Nephron (organoid): ENCODE data around the gene SLC25A30.
"Not testable (repeated sequence)": the region's sequence is repeated elsewhere in the genome, so short reads cannot be mapped to it uniquely, and the experiment has no call there.

Experiments used
- H3K27ac Mint-ChIP-seq, 3 experiments: 2 replicates each; pipeline ENCODE4 v1.8.0; 2020; ENCODE audit warnings: mixed read lengths in 3 of 3, mild to moderate bottlenecking in 2 of 3, moderate library complexity in 1 of 3
- H3K27me3 Mint-ChIP-seq: 2 replicates; pipeline ENCODE4 v1.8.0; 2021; ENCODE audit warnings: low read depth, mild to moderate bottlenecking, moderate library complexity, mixed read lengths
- H3K36me3 Mint-ChIP-seq: 2 replicates; pipeline ENCODE4 v1.8.0; 2020; ENCODE audit warnings: low read depth, mixed read lengths
- H3K4me1 Mint-ChIP-seq: 2 replicates; pipeline ENCODE4 v1.8.0; 2020; ENCODE audit warnings: mixed read lengths
- H3K4me3 Mint-ChIP-seq, 3 experiments: 2 replicates each; pipeline ENCODE4 v1.8.0; 2020; ENCODE audit warnings: mild to moderate bottlenecking in 3 of 3, mixed read lengths in 3 of 3, moderate library complexity in 2 of 3
- H3K9me3 Mint-ChIP-seq: 2 replicates; pipeline ENCODE4 v1.8.0; 2020; ENCODE audit warnings: mixed read lengths
- CTCF ChIP-seq, 3 experiments: fragments of 200-600 bp; sonication (generic); IDR thresholded peaks; one replicate each; pipeline ENCODE4 v1.5.0; 2021; ENCODE audit warnings: antibody characterized with exemption in 3 of 3; ENCODE audit not compliant: unreplicated experiment in 3 of 3

Gene SLC25A30

GRCh38 chr13:45388664-45389063 lies 29.5 kb downstream of the SLC25A30 start:
- no peaks in the 10 kb centered on the region for H3K27me3 Mint-ChIP-seq
- peaks cover 19% of the 10 kb centered on the region for H3K4me1 Mint-ChIP-seq
- H3K4me3 Mint-ChIP-seq = no peak overlapping the region
- no peak for TF ChIP-seq CTCF (IDR thresholded peaks at IDR 0.05; ENCODE audit: unreplicated experiment in 3 of 3)
- peaks cover 61% of the 10 kb centered on the region for H3K36me3 Mint-ChIP-seq
- no peaks in the 10 kb centered on the region for H3K9me3 Mint-ChIP-seq
- no peak overlapping the region for H3K27ac Mint-ChIP-seq

- H3K27ac Mint-ChIP-seq, H3K27me3 Mint-ChIP-seq, H3K9me3 Mint-ChIP-seq, H3K4me1 Mint-ChIP-seq, H3K4me3 Mint-ChIP-seq: not testable (repeated sequence)
- H3K36me3 Mint-ChIP-seq = peaks cover 55% of the 10 kb centered on the region
Measured at GRCh38 chr13:45386892-45387575, 31.1 kb downstream of the SLC25A30 start.

GRCh38 chr13:45385907-45386553 lies 32.1 kb downstream of the SLC25A30 start:
- Mint-ChIP-seq H3K9me3 (no peaks in the 10 kb centered on the region), H3K27ac (no peak overlapping the region), H3K4me3 (no peak overlapping the region)

GRCh38 chr13:45385320-45385719 lies 32.9 kb downstream of the SLC25A30 start:
- H3K36me3 Mint-ChIP-seq = peaks cover 45% of the 10 kb centered on the region
- H3K4me1 Mint-ChIP-seq = peaks cover 5% of the 10 kb centered on the region
- no peak overlapping the region for H3K4me3 Mint-ChIP-seq
- no peaks in the 10 kb centered on the region for H3K9me3 Mint-ChIP-seq
- no peaks in the 10 kb centered on the region for H3K27me3 Mint-ChIP-seq
- TF ChIP-seq CTCF (IDR thresholded peaks at IDR 0.05; ENCODE audit: unreplicated experiment in 3 of 3) = no peak
- no peak overlapping the region for H3K27ac Mint-ChIP-seq

More at GRCh38 chr13:45385907-45386553, 32.1 kb downstream of the SLC25A30 start:
- H3K36me3 Mint-ChIP-seq = peaks cover 52% of the 10 kb centered on the region
- no peak for TF ChIP-seq CTCF (IDR thresholded peaks at IDR 0.05; ENCODE audit: unreplicated experiment in 3 of 3)
- H3K4me1 Mint-ChIP-seq = peaks cover 5% of the 10 kb centered on the region
- no peaks in the 10 kb centered on the region for H3K27me3 Mint-ChIP-seq

- no peaks in the 10 kb centered on the region for H3K9me3 Mint-ChIP-seq
- peaks cover 5% of the 10 kb centered on the region for H3K4me1 Mint-ChIP-seq
- TF ChIP-seq CTCF (IDR thresholded peaks at IDR 0.05; ENCODE audit: unreplicated experiment in 3 of 3) = no peak
- no peaks in the 10 kb centered on the region for H3K27me3 Mint-ChIP-seq
- H3K36me3 Mint-ChIP-seq = peaks cover 42% of the 10 kb centered on the region
- H3K4me3 Mint-ChIP-seq = no peak overlapping the region
- no peak overlapping the region for H3K27ac Mint-ChIP-seq
Measured at GRCh38 chr13:45384474-45385174, 33.5 kb downstream of the SLC25A30 start.

GRCh38 chr13:45382739-45383138 lies 35.4 kb downstream of the SLC25A30 start:
- H3K27me3 Mint-ChIP-seq, H3K27ac Mint-ChIP-seq, H3K9me3 Mint-ChIP-seq, H3K4me1 Mint-ChIP-seq, H3K4me3 Mint-ChIP-seq: not testable (repeated sequence)
- peaks cover 36% of the 10 kb centered on the region for H3K36me3 Mint-ChIP-seq
